ENCODE measurements around the gene LUZP2.

DNA sequence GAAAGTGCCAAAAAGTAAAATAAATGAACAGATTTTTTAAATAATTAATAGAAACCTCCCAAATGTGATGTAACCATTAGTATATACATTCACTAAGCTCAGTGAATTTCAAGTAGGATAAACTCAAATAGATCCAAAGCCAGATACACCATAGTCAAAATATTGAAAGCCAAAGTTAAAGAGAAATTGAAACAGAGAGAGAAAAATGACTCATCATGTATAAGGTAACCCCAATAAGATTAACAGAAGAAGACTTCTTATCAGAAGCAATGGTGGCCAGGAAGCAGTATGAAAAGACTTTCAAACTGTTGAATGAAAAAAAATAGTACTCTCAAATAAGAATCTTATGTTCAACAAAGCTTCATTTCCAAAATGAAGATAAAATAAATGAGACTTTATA is 70.5 kb downstream of the LUZP2 start:
- TF ChIP-seq, protein P1, sequence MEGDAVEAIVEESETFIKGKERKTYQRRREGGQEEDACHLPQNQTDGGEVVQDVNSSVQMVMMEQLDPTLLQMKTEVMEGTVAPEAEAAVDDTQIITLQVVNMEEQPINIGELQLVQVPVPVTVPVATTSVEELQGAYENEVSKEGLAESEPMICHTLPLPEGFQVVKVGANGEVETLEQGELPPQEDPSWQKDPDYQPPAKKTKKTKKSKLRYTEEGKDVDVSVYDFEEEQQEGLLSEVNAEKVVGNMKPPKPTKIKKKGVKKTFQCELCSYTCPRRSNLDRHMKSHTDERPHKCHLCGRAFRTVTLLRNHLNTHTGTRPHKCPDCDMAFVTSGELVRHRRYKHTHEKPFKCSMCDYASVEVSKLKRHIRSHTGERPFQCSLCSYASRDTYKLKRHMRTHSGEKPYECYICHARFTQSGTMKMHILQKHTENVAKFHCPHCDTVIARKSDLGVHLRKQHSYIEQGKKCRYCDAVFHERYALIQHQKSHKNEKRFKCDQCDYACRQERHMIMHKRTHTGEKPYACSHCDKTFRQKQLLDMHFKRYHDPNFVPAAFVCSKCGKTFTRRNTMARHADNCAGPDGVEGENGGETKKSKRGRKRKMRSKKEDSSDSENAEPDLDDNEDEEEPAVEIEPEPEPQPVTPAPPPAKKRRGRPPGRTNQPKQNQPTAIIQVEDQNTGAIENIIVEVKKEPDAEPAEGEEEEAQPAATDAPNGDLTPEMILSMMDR (IDR thresholded peaks at IDR 0.05) = no peak
- TF ChIP-seq POLR2A (IDR thresholded peaks at IDR 0.05) (no peak), POLR2AphosphoS5 (IDR thresholded peaks at IDR 0.05) (no peak)
